IPS-11a (cell line): ENCODE data around the gene ABI2.
"Not testable (repeated sequence)": the region's sequence is repeated elsewhere in the genome, so short reads cannot be mapped to it uniquely, and the experiment has no call there.

ENCODE experiments used
- H3K4me3 ChIP-seq: one replicate; pipeline ENCODE4 v1.5.1; 2013; ENCODE audit warnings: low read depth, low read length, control low read depth

The ABI2 gene

GRCh38 chr2:203354966-203355365 lies 26.8 kb downstream of the ABI2 start:
- H3K4me3 ChIP-seq, result no peak overlapping the region

- H3K4me3 ChIP-seq, result no peak overlapping the region
Measured at GRCh38 chr2:203359450-203359849, 31.3 kb downstream of the ABI2 start.

DNA sequence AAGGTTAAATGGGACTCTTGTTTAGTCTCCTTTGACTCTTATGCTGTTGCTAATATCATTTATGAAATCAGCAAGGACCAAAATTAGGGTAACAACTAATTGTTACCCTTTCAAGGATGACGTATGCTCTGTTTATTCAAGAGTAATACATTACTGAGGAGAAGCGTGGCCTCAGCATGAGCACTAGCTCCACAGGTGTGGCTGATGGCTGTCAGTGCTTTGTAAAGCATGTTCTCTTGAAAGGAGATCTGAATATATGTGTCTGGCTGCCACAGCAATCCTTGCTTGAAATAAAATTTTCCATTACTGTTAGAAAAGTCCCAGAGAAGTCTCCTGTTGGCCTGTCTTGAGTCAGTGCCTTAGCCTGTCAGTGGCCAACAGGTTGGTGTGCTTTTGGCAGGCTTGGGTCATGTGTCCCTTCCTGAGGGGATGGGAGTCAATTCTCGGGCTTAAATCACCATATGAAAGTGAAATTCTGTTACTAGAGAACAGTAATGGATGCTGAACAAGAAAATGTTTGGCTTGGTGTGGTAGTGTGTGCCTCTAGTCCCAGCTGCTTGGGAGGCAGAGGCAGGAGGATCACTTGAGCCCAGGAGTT lies 32.7 kb downstream of the ABI2 start:
- no peak overlapping the region for H3K4me3 ChIP-seq

DNA sequence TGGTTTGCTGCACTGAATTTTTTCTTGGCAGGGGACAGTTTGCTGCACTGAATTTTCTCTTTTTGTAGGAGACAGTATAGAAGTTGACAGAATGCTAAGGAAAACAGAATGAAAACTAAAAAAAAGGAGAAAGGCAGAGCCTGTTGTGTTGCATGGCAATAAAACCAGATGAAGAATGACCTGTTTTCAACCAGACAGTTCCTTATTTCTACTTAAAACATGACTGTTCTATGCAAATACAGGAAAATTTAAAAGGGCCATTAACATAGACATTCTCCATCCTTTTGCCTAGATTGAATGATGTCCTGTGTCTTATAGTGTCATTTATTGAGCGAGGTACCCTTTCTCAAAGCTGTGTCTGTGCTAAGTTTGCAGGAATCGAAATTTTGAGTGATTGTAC lies 33.3 kb downstream of the ABI2 start:
- H3K4me3 ChIP-seq, result no peak overlapping the region

DNA sequence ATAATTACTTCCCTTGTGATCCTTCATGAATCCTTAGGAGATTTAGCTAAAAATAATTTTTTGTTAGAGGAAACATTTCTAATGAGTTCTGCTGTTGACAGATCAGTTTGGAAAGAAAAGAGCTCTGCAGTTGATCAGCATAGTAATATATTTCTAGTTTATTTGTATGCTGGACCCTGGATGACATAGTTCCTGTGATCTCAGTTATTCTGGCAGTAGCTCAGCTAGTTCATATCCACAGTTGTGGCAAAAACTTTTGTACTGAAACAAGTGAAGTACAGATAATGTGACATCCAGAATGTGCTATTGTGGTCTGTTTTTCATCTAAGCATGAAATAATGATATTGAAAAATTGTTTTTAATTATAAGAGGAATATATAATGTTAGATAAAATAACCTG lies 33.7 kb downstream of the ABI2 start:
- H3K4me3 ChIP-seq, result no peak overlapping the region

DNA sequence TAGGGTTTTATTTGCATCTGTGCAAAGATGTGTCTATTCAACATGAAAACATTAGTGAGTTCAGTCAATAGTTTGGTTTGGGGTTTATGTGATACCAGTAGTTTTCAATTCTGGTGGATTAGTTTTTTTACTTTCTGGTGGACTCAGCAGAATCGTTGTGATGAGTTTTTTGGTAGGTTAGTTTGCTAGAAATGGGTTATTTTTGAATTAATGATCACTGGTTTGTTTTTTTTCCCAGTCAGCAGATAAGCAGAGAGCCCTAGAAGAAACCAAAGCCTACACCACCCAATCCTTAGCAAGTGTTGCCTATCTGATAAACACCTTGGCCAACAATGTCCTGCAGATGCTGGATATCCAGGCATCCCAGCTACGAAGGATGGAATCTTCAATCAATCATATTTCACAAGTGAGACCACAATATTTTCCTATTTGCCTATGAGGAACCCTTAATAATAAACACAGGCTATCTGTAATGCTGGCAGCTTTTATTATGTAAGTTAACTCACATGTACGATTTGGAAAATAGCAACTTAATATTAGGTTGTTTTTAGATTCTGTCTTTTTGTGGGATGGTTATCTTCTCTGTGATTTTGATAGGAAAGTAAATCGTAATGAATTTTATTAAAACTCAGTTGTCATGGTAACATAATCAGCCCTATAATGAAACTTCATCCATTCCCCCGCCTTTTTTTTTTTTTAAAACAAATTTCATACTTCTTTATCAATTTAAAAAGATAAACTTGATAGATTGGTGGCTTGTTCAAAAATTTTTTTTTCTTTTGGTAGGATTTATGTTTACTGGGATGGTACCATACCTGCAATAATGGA lies 38.7 kb downstream of the ABI2 start:
- no peak overlapping the region for H3K4me3 ChIP-seq

DNA sequence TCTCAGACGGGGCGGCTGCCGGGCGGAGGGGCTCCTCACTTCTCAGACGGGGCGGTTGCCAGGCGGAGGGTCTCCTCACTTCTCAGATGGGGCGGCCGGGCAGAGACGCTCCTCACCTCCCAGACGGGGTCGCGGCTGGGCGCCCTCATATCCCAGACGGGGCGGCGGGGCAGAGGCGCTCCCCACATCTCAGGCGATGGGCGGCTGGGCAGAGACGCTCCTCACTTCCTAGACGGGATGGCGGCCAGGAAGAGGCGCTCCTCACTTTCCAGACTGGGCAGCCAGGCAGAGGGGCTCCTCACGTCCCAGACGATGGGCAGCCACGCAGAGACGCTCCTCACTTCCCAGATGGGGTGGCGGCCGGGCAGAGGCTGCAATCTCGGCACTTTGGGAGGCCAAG lies 44.5 kb downstream of the ABI2 start:
- not testable (repeated sequence) for H3K4me3 ChIP-seq

GRCh38 chr2:203376173-203376572 lies 48.0 kb downstream of the ABI2 start:
- no peak overlapping the region for H3K4me3 ChIP-seq

DNA sequence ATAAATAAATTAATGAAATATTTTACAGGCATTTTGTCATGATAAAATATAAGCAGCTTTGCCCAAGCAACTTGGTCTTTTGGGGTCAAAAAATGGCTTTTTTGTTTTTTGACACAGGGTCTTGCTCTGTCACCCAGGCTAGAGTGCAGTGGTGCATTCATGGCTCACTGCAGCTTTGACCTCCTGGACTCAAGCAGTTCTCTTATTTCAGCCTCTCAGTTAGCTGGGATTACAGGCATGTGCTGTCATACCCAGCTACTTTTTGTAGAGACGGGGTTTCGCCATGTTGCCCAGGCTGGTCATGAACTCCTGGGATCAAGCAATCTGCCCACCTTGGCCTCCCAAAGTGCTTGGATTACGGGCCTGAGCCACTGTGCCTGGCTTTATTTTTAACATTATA lies 51.0 kb downstream of the ABI2 start:
- no peak overlapping the region for H3K4me3 ChIP-seq

DNA sequence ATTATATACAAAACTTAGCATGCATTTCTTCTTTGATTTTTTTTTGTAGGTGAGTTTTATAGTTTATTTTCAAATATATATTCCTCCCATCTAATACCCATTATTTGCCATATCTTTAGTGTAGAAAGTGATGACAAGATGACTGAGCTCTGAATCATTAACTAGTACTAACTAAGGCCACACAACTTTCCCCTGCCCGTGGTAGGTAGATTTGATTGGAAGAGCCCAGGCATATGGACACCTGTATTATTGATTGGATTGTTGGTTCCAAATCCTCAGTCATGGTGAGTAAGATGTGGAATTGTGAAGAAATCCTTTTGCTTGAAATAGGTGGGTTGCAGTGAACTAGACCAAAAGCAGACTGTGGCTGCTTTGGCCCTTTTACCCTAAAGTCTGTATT lies 54.8 kb downstream of the ABI2 start:
- H3K4me3 ChIP-seq, result no peak overlapping the region

DNA sequence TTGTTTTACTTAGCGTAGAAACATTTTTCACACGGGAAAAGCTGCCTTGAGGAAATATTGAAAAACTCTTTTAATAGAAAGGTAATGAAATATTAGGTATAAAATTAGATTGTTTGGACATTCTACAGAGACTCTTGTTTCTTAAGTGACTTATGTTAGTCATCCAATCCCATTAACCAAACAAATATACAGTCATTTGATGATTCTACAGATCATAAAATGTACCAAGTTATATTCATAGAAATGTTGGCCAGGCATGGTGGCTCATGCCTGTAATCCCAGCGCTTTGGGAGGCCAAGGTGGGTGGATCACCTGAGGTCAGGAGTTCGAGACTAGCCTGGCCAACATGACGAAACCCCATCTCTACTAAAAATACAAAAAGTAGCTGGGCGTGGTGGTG lies 60.0 kb downstream of the ABI2 start:
- H3K4me3 ChIP-seq, result not testable (repeated sequence)

DNA sequence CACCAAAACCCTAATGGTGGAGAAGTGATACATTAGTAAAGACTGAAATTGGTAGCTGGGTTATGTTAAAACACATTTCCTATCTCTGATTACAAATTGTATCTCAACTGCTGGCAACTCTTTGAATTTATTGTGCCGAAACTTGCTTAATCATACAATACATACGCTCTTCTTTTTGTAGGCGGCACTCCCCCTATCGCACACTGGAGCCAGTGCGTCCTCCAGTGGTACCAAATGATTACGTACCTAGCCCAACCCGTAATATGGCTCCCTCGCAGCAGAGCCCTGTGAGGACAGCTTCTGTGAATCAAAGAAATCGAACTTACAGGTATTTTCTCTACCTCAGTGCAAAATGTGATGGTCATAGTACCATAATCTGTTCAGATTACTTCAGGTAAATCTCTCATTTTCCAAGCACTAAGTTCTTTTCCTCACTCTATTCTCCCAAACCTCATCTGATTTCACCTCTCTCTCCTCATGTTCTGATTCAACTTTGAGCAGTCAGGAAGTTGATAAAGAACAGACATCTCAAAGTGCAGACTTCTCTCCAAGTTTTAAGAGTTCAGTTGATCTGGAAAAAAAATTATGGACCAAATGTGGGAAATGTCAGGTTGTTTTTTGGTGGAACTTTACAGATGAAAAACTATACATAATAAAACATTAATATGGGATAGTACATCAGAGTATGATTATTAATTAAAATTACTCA lies 66.5 kb downstream of the ABI2 start:
- no peak overlapping the region for H3K4me3 ChIP-seq

DNA sequence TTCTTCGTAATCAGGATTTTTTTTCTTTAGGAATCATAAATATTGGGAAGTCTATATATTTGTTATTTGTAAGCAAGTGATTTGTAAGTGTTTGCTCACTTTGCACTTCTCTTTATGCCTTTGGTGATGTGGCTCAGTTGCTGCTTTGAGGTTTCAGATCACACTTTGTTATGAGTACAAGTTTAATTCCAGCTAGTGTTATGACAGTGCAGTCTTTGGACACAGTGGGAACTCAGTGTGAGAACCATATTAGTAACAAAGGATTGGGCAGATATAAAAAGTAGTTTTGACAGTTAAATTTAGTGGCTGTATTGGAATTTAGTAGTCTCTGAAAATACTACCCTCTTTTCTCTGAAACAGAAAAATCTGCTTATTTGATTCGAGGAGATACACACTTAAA lies 67.7 kb downstream of the ABI2 start:
- H3K4me3 ChIP-seq, result no peak overlapping the region

DNA sequence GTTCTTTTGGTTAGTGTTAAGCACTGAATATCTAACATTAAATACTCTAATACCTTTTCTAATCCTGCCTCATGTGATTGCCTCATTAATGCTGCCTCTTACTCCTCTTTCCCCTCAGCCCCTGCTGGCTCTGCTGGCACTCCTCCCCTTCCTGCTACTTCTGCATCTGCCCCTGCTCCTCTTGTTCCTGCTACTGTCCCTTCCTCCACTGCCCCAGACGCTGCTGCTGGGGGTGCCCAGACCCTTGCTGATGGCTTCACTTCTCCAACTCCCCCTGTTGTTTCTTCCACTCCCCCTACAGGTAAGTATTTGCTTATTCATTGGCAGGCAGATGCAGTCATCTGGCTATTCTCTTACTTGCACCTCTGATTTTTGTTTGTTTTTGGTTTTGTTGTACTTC lies 68.5 kb downstream of the ABI2 start:
- no peak overlapping the region for H3K4me3 ChIP-seq

GRCh38 chr2:203399031-203399430 lies 70.8 kb downstream of the ABI2 start:
- H3K4me3 ChIP-seq, result no peak overlapping the region

DNA sequence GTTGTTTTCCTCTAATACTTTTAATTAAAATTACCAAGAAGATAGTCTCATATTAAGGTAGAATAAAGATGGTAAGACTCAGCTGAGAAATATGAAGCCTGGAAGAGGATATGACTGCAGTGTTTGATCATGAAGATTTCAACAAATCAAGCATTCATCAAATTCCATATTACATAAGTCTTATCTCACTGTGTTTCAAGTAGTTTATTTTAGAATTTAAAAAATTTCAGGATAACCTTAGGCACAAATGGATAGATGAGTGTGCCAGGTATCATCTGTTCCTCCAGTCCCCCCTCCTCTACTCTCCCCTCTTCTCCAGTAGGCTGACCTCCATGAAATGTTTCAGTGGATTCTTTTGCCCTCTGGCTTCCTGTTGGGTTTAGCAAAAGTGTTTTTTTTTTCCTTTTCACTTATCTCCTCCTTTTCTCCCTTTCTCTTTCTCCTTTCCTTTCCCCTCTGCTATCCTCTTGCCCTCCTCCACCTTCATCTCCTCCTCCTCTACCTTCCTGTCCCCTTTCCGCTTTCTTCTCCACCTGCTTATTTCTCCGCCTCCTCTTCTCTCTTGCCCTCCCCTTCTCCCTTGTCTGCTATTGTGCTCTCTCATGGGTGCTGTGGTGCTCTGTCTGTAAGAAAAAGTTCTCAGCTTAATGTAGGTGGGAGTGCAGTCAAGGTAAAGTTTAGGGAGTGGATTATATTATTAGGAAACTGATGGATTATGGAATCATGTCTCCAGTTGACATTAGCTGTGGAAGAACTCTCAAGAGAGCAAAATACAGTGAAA lies 72.8 kb downstream of the ABI2 start:
- no peak overlapping the region for H3K4me3 ChIP-seq

DNA sequence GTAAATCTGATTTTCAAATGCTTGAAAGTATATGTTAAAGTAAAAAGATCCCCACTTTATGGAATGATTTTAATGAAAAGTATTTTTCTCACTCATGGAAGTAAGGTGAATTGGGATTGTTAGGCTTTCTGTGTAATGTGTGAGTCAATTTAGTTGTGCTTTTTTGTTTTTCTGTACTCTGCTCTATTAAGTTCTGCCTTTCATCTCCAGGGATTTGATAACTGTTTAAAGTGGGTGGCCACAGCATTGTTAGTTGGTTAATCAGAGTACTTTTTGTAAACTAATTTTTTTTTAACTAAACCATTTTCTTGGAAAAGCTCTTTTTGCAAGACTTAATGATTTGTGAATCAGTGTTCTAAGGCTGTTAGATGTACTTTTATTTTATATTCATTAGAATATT lies 76.8 kb downstream of the ABI2 start:
- H3K4me3 ChIP-seq, result no peak overlapping the region

DNA sequence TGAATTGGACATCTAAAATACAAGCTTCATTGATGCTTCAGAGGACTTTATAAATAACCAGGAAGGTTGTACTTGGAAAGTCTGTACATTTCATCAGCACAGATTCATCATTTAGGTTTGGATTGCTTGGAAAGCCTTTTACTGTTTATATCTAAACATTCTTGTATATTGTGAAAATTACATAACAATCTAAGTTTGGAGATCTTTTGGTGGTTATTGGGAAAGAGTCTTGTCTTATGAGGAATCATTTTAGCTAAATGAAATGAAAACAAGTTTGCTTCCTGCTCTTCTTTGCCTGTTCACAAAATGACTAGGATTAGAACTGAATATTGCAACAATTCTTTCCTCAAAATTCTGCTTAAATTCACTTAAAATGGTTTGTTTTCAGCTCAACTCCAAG lies 79.3 kb downstream of the ABI2 start:
- no peak overlapping the region for H3K4me3 ChIP-seq

DNA sequence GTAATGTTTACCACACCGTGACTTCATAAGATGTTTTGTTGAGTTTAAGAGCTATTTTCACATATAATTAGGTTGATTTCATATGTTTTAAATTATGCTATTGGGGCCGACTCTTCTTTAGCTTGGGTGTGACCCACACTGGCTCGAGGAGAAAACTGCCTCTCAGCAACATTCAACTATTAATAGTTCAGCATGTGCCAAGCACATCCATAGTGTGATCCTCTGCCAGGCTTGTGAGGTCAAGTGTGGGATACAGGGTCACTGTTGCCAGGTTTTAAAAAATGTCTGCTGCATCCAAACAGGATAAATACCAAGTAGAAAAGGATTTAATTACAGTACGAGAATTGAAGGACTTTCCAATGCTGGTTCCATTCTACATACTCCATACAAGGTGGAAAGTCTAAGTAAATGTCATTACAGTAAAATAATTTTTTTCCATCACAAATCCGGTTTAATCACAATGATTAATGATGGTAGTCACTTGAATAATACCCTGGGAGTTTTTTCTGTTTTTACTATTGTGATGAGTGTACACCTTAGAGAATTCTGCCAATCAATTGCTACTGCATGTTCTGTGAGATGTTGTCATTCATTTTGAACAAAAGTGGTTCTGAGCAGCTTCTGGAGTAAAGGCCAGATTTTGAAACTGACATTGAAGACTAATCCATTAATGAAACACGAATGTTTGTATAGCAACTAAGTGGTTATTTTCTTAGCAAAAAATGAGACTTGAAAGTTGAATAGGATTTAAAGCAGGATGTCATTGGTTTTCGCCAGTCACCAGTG lies 84.5 kb downstream of the ABI2 start:
- no peak overlapping the region for H3K4me3 ChIP-seq

- no peak overlapping the region for H3K4me3 ChIP-seq
Measured at GRCh38 chr2:203413796-203414195, 85.6 kb downstream of the ABI2 start.

DNA sequence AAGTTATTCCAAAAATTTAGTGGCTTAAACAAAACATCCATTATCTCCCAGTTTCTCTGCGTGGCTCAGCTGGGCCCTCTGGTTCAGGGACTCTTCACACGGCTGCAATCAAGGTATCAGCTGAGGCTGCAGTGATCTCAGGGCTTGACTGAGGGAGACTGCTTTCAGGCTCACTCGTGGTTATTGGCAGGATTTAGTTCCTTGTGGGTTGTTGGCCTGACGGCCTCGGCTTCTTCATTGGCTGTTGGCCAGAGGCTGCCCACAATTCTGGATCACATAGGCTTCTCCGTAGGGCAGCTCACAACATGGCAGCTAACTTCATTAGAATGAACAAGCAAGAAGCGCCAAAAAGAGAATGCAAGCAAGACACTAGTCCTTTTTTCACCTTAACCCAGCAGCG lies 90.1 kb downstream of the ABI2 start:
- no peak overlapping the region for H3K4me3 ChIP-seq
